BE2C (cell line): ENCODE measurements around the gene TNFSF12.

Source experiments
- DNase-seq: peaks from one replicate; pipeline ENCODE4 v3.0.0-alpha.2; 2020
- H3K27me3 ChIP-seq: fragments of 250-450 bp; sonication (Bioruptor Pico); 2 replicates; pipeline ENCODE4 v1.5.1; 2020; ENCODE audit warnings: mild to moderate bottlenecking
- H3K36me3 ChIP-seq: fragments of 250-450 bp; sonication (Bioruptor Pico); 2 replicates; pipeline ENCODE4 v1.5.1; 2020; ENCODE audit warnings: mild to moderate bottlenecking
- H3K4me1 ChIP-seq: fragments of 250-450 bp; sonication (Bioruptor Pico); 2 replicates; pipeline ENCODE4 v1.5.1; 2020
- H3K4me3 ChIP-seq: 2 replicates; pipeline ENCODE4 v1.5.1; 2011; ENCODE audit warnings: low read depth, low read length
- H3K9me3 ChIP-seq: fragments of 250-450 bp; sonication (Bioruptor Pico); 2 replicates; pipeline ENCODE4 v1.5.1; 2020
- CTCF ChIP-seq: IDR thresholded peaks from 2 replicates; pipeline ENCODE4 v1.5.1; 2012; ENCODE audit warnings: mild to moderate bottlenecking, low read depth, low read length

The TNFSF12 gene

GRCh38 chr17:7503521-7503920 lies 45.3 kb upstream of the TNFSF12 start:
- H3K9me3 ChIP-seq, result no peaks in the 10 kb centered on the region
- no peak overlapping the region for H3K4me3 ChIP-seq
- H3K4me1 ChIP-seq, result no peaks in the 10 kb centered on the region
- no peak for TF ChIP-seq CTCF
- DNase-seq, result no peak
- H3K27me3 ChIP-seq, result no peaks in the 10 kb centered on the region
- H3K36me3 ChIP-seq, result peaks cover 40% of the 10 kb centered on the region

GRCh38 chr17:7508145-7508544 lies 40.7 kb upstream of the TNFSF12 start:
- H3K9me3 ChIP-seq, result no peaks in the 10 kb centered on the region
- DNase-seq, result no peak
- no peak overlapping the region for H3K4me3 ChIP-seq
- H3K27me3 ChIP-seq, result no peaks in the 10 kb centered on the region
- H3K4me1 ChIP-seq, result no peaks in the 10 kb centered on the region
- peaks cover 16% of the 10 kb centered on the region for H3K36me3 ChIP-seq
- TF ChIP-seq CTCF, result no peak

GRCh38 chr17:7508846-7509245 lies 40.0 kb upstream of the TNFSF12 start:
- peaks cover 9% of the 10 kb centered on the region for H3K36me3 ChIP-seq
- no peaks in the 10 kb centered on the region for H3K9me3 ChIP-seq
- no peak for DNase-seq
- H3K4me1 ChIP-seq, result no peaks in the 10 kb centered on the region
- H3K27me3 ChIP-seq, result no peaks in the 10 kb centered on the region
- TF ChIP-seq CTCF, result no peak
- no peak overlapping the region for H3K4me3 ChIP-seq

- Histone ChIP-seq H3K27me3 (no peaks in the 10 kb centered on the region), H3K4me3 (no peak overlapping the region), H3K36me3 (peaks cover 9% of the 10 kb centered on the region), H3K9me3 (no peaks in the 10 kb centered on the region), H3K4me1 (no peaks in the 10 kb centered on the region)
- TF ChIP-seq CTCF, result no peak
- no peak for DNase-seq
Measured at GRCh38 chr17:7509937-7510336, 38.9 kb upstream of the TNFSF12 start.

- no peaks in the 10 kb centered on the region for H3K27me3 ChIP-seq
- TF ChIP-seq CTCF, result no peak
- DNase-seq, result no peak
- no peak overlapping the region for H3K4me3 ChIP-seq
- H3K9me3 ChIP-seq, result no peaks in the 10 kb centered on the region
- H3K4me1 ChIP-seq, result no peaks in the 10 kb centered on the region
- peaks cover 9% of the 10 kb centered on the region for H3K36me3 ChIP-seq
Measured at GRCh38 chr17:7511108-7511507, 37.8 kb upstream of the TNFSF12 start.

GRCh38 chr17:7512105-7512504 lies 36.8 kb upstream of the TNFSF12 start:
- H3K36me3 ChIP-seq, result peaks cover 9% of the 10 kb centered on the region
- H3K27me3 ChIP-seq, result no peaks in the 10 kb centered on the region
- no peak for DNase-seq
- H3K4me1 ChIP-seq, result no peaks in the 10 kb centered on the region
- no peaks in the 10 kb centered on the region for H3K9me3 ChIP-seq
- H3K4me3 ChIP-seq, result no peak overlapping the region
- no peak for TF ChIP-seq CTCF
